ENCODE data around the gene HSD17B1. TPM values are rescaled to one million over a fixed set of nuclear protein-coding genes. Genes with fewer than 3 reads are reported as not detected.
A peak's percentile ranks its signal among the peaks of the same experiment; 100 is the strongest.

Gene HSD17B1
- total and polyA plus RNA-seq, 2 of the 13 experiments (the other 11 are each of a cell fraction or from before 2014, with no cell fraction given), result 0.54 to 0.93 TPM

GRCh38 chr17:42555122-42555622 lies 2.4 kb downstream of the HSD17B1 start:
- in situ Hi-C loops (cut with HindIII; ENCODE audit: extremely low pct_ligation_motif_present, low pct_unique_long_range_greater_than_20kb) (no loop called here), intact Hi-C loops (cut with micrococcal nuclease; ENCODE audit: unreplicated experiment) (no loop called here)
- ChIA-PET CTCF (ENCODE audit: low intra/inter-chr PET ratio, low total read pairs) (no interaction called here), POLR2A (interaction anchor here (0.6 to 4.4 kb wide), 13 partner anchors 10 to 167 kb away, joined by 3 to 80 read pairs (median 12); partner anchors contain the start of genes COASY, MLX, NAGLU and PLEKHH3)
- Histone ChIP-seq H3K4me2 (ENCODE audit: low read depth, low read length) (peak overlapping the region; percentile 100), H3K79me2 (ENCODE audit: insufficient read depth, low read length) (peaks cover 18% of the 10 kb centered on the region), H3K9ac (ENCODE audit: insufficient read depth, low read depth, low read length) (peak overlapping the region; percentile 97), H3K36me3 (replicated peaks in 1 of 2; ENCODE audit: control insufficient read depth in 1 of 2, insufficient read depth in 2 of 2, low read length in 2 of 2) (no peaks in the 10 kb centered on the region), H3K9me3 (ENCODE audit: low read length) (no peaks in the 10 kb centered on the region), H3K27me3 (ENCODE audit: control insufficient read depth in 1 of 2, insufficient read depth in 2 of 2, low read length in 2 of 2) (no peaks in the 10 kb centered on the region; a peak in 1 of 5 replicates), H3K4me3 (replicated peaks in 1 of 3; ENCODE audit: insufficient read depth in 1 of 3, low read depth in 2 of 3, low read length in 3 of 3) (peak overlapping the region; percentile 88 to 100 (median 94)), H3K4me1 (ENCODE audit: insufficient read depth, low read length) (peaks cover 52% of the 10 kb centered on the region), H2AFZ (ENCODE audit: low read length) (no peak overlapping the region), H4K20me1 (ENCODE audit: insufficient read depth, low read length) (no peaks in the 10 kb centered on the region), H3K27ac (ENCODE audit: extremely low read length, insufficient read depth, low read length) (peak overlapping the region; percentile 87)
- FAIRE-seq (no peak), ATAC-seq (peak; percentile 1; the same call in 2 of the 3 replicates), DNase-seq (ENCODE audit: low spot score) (no peak)
- TSS peak; percentile 93 for BruUV-seq (replicated peaks)
- WGBS (ENCODE audit: low lambda C conversion rate), result 24% methylated on average over 4 of the region's 4 CpGs
- TF ChIP-seq ZNF562 (CRISPR knock-in tag; IDR thresholded peaks at IDR 0.05; ENCODE audit: borderline replicate concordance) (no peak), ZNF446 (CRISPR knock-in tag; IDR thresholded peaks at IDR 0.05) (peak; percentile 20; the same call in 1 of the 2 replicates), ZNF709 (CRISPR knock-in tag; IDR thresholded peaks at IDR 0.05) (peak; percentile 2; the same call in 1 of the 2 replicates), RORA (CRISPR knock-in tag; IDR thresholded peaks at IDR 0.05) (0 out of 2 replicates have a peak, but pooled peaks have one; percentile 41), GTF2F1 (IDR thresholded peaks at IDR 0.05; ENCODE audit: low read length) (no peak), MTERF4 (CRISPR knock-in tag; IDR thresholded peaks at IDR 0.05) (0 out of 2 replicates have a peak, but pooled peaks have one; percentile 60), ZNF563 (CRISPR knock-in tag; IDR thresholded peaks at IDR 0.05) (0 out of 2 replicates have a peak, but pooled peaks have one; percentile 6), ZNF737 (CRISPR knock-in tag; IDR thresholded peaks at IDR 0.05; ENCODE audit: borderline replicate concordance) (0 out of 2 replicates have a peak, but pooled peaks have one; percentile 6), ZNF547 (CRISPR knock-in tag; IDR thresholded peaks at IDR 0.05) (0 out of 2 replicates have a peak, but pooled peaks have one; percentile 6), ZNF180 (CRISPR knock-in tag; IDR thresholded peaks at IDR 0.05; ENCODE audit: borderline replicate concordance, low read depth) (0 out of 2 replicates have a peak, but pooled peaks have one; percentile 4), ZNF24 (IDR thresholded peaks at IDR 0.05) (no peak), KDM1A (CRISPR knock-in tag; IDR thresholded peaks at IDR 0.05) (no peak)
- TF ChIP-seq, protein P1, sequence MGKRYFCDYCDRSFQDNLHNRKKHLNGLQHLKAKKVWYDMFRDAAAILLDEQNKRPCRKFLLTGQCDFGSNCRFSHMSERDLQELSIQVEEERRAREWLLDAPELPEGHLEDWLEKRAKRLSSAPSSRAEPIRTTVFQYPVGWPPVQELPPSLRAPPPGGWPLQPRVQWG (CRISPR knock-in tag; IDR thresholded peaks at IDR 0.05; ENCODE audit: borderline replicate concordance, low read depth), result no peak
- TF ChIP-seq, protein P2, sequence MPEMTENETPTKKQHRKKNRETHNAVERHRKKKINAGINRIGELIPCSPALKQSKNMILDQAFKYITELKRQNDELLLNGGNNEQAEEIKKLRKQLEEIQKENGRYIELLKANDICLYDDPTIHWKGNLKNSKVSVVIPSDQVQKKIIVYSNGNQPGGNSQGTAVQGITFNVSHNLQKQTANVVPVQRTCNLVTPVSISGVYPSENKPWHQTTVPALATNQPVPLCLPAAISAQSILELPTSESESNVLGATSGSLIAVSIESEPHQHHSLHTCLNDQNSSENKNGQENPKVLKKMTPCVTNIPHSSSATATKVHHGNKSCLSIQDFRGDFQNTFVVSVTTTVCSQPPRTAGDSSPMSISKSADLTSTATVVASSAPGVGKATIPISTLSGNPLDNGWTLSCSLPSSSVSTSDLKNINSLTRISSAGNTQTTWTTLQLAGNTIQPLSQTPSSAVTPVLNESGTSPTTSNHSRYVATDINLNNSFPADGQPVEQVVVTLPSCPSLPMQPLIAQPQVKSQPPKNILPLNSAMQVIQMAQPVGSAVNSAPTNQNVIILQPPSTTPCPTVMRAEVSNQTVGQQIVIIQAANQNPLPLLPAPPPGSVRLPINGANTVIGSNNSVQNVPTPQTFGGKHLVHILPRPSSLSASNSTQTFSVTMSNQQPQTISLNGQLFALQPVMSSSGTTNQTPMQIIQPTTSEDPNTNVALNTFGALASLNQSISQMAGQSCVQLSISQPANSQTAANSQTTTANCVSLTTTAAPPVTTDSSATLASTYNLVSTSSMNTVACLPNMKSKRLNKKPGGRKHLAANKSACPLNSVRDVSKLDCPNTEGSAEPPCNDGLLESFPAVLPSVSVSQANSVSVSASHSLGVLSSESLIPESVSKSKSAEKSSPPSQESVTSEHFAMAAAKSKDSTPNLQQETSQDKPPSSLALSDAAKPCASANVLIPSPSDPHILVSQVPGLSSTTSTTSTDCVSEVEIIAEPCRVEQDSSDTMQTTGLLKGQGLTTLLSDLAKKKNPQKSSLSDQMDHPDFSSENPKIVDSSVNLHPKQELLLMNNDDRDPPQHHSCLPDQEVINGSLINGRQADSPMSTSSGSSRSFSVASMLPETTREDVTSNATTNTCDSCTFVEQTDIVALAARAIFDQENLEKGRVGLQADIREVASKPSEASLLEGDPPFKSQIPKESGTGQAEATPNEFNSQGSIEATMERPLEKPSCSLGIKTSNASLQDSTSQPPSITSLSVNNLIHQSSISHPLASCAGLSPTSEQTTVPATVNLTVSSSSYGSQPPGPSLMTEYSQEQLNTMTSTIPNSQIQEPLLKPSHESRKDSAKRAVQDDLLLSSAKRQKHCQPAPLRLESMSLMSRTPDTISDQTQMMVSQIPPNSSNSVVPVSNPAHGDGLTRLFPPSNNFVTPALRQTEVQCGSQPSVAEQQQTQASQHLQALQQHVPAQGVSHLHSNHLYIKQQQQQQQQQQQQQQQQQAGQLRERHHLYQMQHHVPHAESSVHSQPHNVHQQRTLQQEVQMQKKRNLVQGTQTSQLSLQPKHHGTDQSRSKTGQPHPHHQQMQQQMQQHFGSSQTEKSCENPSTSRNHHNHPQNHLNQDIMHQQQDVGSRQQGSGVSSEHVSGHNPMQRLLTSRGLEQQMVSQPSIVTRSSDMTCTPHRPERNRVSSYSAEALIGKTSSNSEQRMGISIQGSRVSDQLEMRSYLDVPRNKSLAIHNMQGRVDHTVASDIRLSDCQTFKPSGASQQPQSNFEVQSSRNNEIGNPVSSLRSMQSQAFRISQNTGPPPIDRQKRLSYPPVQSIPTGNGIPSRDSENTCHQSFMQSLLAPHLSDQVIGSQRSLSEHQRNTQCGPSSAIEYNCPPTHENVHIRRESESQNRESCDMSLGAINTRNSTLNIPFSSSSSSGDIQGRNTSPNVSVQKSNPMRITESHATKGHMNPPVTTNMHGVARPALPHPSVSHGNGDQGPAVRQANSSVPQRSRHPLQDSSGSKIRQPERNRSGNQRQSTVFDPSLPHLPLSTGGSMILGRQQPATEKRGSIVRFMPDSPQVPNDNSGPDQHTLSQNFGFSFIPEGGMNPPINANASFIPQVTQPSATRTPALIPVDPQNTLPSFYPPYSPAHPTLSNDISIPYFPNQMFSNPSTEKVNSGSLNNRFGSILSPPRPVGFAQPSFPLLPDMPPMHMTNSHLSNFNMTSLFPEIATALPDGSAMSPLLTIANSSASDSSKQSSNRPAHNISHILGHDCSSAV (CRISPR knock-in tag; IDR thresholded peaks at IDR 0.05; ENCODE audit: borderline replicate concordance), result no peak
